Suppressor macrophage treated with lipopolysaccharide for 1 hour (primary cell): ENCODE data around the gene ALK.
"Not testable (repeated sequence)": the region's sequence is repeated elsewhere in the genome, so short reads cannot be mapped to it uniquely, and the experiment has no call there.

Experiments used
- DNase-seq, 3 donors: peaks; one replicate each; pipeline ENCODE4 v3.0.0-alpha.2; 2020 to 2022

The ALK gene

DNA sequence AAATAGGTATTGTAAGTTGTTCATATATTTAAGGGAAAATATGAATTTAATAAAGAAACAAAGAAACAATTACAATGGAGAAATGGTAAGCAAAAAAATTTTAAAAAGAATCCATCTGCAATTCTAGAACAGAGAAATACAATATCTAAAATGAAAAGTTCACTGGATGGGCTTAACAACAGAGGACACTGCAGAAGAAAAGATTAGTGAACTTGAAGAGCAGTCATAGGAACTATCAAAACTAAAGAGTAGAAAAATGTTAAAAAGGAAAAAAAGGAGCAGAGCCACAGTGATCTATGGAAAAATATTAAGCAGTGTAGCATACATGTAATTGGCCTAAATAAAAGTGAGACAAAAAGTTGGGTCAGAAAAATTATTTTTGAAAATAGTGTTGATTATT lies 83.5 kb downstream of the ALK start:
- no peak for DNase-seq

GRCh38 chr2:29834624-29835023 lies 86.8 kb downstream of the ALK start:
- no peak for DNase-seq

- no peak for DNase-seq
These were observed 87.3 kb downstream of the ALK start for GRCh38 chr2:29834036-29834540.

GRCh38 chr2:29831560-29831959 lies 89.8 kb downstream of the ALK start:
- DNase-seq, result no peak

DNA sequence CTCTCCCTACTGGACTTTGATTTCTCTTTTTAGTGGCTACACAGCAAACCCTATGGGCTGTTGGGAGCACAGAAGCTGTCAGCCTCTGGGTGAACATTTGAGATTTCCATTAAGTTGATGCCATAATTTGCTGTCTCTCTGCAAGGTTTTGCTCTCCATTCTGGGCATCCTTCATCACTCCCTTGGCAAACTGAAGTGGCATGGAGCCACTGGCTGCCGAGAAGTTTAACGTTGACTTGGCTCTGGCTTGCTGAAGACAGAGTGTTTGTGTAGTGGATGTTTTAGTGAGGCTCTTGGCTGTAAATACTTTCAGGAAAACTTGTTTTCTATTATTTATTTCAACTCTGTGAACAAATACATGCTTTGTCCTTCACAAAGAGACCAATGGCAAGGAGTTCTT lies 91.5 kb downstream of the ALK start:
- DNase-seq, result no peak

- not testable (repeated sequence) for DNase-seq
These were observed 97.2 kb downstream of the ALK start for GRCh38 chr2:29824145-29824544.

DNA sequence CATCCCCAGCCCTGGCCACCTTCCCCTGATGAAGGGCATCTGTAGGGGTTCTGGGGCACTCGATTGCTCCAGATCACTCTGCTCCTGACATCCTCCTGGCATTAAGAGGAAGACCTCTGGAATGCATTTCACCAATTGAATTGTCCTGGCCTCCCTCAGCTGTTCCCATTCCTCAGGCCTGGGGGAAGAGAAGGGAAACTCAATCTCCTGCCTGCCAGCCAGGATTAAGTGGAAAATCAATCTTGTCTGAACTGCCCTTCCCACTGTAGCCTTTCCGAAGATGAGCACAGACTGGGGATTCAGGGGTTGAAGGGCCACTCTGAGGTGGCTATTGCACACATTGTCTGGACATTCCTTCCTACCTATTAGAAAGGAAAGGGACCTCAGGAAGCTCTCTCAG lies 99.8 kb downstream of the ALK start:
- DNase-seq, result no peak

- DNase-seq, result no peak
These were observed 101.8 kb downstream of the ALK start for GRCh38 chr2:29819570-29819969.

GRCh38 chr2:29817801-29818680 lies 103.3 kb downstream of the ALK start:
- DNase-seq, result no peak

DNA sequence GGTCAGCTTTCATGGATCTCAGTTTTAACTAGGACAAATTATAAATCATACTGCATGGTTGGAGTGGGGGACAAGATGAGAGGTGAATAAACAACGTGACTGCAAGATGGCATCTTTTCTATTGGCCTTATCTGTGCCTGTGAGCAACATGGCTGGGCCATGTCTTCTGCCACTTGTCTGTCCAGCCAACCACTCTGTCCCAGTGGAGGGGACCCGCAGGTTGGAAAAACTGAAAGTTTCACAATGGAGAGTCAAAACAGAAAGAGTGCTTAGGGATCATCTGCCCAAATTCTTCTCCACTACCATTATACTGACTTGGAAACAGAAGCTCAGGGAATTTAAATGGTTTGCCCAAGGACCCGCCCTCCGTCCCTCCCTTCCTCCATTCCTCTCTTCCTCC lies 104.1 kb downstream of the ALK start:
- DNase-seq, result no peak

DNA sequence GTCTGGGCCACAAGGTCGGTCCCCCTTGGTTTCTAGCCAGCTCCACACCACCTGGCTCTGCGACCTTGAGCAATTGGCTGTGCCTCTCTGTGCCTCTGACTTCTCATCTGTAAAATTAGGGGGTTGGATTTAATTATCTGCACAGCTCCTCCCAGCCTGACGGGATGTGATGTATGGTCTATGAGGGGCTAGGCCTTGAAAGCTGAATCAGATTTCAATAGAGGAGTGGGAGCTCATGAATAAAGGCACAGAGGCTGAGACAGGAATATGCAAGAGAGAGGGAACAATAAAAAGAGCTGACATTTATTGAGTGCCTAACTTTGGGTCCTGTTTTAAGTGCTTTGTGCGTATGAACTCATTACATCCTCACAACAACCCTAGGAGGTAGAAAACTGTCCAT lies 104.7 kb downstream of the ALK start:
- no peak for DNase-seq

- no peak for DNase-seq
These were observed 110.0 kb downstream of the ALK start for GRCh38 chr2:29811378-29811777.

- DNase-seq, result no peak
These were observed 110.4 kb downstream of the ALK start for GRCh38 chr2:29810956-29811355.

DNA sequence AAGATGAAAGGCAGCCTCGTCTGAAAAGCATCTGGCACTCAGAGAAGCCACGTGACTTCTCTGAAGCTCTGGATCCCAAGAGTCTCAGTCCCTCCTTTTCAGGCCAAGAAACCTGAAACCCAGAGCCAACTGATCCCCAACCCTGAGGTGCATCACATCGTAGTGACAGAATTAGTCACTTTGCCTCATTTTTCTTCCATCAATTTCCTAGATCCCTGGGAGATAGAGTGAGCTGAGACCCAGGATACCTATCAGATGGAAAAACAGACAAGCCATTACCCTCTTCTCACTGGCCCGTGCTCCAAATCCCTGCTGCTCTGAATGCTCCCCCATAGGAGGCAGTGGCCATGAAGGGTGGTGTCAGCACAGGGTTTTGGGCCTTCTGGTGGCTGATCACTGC lies 113.1 kb downstream of the ALK start:
- no peak for DNase-seq

GRCh38 chr2:29807082-29807481 lies 114.3 kb downstream of the ALK start:
- no peak for DNase-seq

GRCh38 chr2:29806461-29806860 lies 114.9 kb downstream of the ALK start:
- DNase-seq, result peak in 2 of 3 donors; percentile 8 to 10

GRCh38 chr2:29804671-29805070 lies 116.7 kb downstream of the ALK start:
- no peak for DNase-seq

- DNase-seq, result no peak
These were observed 117.8 kb downstream of the ALK start for GRCh38 chr2:29803537-29803936.

DNA sequence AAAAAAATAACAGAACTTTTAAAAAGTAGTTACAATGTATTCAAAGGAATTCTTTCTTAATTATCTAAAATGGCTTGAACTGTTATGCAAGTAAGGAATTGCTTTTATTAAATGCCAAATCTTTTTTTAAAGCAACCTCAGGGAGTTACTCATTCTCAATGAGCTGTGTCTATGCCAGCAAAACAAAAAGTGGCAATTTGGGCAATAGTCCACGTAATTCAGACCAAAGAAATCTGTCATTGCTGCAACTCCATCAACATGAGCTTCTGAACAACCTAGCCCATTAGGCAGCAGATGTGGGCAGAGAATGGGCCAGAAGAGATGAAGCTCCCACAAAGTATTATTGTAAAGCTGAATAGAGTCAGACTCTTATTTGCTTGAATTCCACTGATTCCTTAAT lies 118.4 kb downstream of the ALK start:
- DNase-seq, result no peak

GRCh38 chr2:29799628-29800027 lies 121.8 kb downstream of the ALK start:
- no peak for DNase-seq

DNA sequence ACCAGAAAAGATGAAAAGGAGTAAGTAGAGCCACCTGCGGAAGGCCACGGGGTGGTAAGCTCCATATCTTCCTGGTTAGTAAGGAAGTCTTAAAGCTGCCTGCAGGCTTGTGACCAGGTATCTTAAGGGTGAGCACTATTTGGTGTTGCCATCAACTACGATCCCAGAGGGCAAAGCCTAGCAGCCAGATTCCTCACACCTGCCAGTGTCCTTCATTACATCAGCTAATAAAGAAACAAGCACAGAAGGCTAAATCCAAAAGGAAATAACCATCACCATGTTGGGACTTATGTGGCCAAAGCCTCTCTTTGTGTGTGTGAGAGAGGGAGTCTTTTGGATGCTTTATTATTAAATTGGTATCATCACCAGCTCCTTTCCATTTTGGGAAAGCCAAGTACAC lies 123.5 kb downstream of the ALK start:
- DNase-seq, result no peak

DNA sequence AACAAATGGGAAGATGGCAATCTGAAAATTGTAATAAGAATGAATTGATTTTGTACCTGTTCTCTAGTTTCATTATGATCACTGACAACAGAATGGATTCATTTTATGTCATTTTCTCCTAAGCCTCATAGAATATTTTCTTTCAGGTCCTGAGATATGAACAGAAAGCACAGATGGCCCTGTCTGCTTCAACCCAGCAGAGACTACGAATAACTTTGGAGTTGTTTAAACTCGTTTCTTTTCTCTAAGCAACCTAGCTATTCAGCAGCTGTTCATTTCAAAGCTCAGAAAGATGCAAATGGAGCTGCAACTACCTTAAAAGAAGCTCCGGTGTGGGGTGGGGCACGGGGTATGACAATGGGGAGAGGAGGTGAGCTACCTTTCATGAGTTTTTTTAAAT lies 124.9 kb downstream of the ALK start:
- no peak for DNase-seq

DNA sequence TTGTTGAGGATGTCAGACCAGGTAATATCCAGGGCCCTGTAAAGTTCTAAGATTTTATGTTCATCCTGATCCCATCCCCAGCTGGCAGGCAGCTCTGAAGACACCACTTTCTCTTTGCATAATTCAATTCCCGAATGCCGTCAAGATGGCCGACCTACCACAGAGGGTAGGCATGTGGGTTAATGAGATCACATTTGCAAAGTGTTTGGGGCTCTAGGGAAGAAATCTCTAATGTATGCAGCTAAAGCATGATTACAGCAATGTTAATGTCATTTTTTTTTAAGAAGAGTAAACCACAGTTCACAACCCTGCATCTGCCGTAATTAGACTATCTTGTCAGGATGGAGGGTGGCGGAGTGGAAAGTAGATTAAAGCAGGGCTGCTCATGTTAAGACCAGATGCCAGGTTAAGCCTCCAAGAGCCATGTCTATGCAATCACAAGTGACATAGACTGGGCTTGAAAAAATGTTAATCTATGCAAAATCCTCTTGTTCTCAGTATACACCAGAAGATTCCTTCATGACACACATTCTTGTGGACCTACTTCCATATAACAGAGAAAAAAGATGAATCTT lies 131.4 kb downstream of the ALK start:
- no peak for DNase-seq
